ENCODE measurements around the gene OSBPL2. TPM values are rescaled to one million over a fixed set of nuclear protein-coding genes. Genes with fewer than 3 reads are reported as not detected.

The OSBPL2 gene
- total RNA-seq, 2 experiments from 2014 or later, result 17.2 to 40.0 TPM

DNA sequence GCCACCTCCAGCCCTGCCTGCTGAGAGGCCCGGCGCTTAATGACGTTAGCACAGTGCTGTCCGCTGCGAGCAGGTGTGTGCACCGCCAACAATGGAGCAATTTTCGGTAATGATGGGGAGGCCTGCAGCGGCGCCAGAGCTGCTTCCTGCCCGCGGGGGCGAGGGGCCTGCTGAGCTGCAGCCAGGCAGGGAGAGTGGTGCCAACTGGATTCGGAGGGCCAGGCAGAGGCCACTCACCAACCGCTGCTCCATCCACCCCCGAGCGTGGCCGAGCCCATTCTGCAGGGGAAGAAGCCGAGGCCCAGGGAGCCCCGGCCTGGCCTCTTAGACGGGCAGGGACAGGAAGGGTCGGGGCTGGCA, 27.8 kb upstream of the OSBPL2 start:
- no TSS peak for BruUV-seq (replicated peaks)
- Histone ChIP-seq H3K4me3 (ENCODE audit: low read depth, low read length, poor library complexity, severe bottlenecking) (no peak overlapping the region), H2AFZ (ENCODE audit: low read length) (no peak overlapping the region), H3K36me3 (ENCODE audit: insufficient read depth, low read length) (no peaks in the 10 kb centered on the region), H3K9me3 (ENCODE audit: low read length) (no peaks in the 10 kb centered on the region), H3K79me2 (ENCODE audit: insufficient read depth, low read depth, low read length) (no peaks in the 10 kb centered on the region), H3K27ac (ENCODE audit: low read depth, low read length, poor library complexity, severe bottlenecking) (no peak overlapping the region), H4K20me1 (ENCODE audit: insufficient read depth, low read length) (no peaks in the 10 kb centered on the region; the same call in 1 of the 2 replicates), H3K4me1 (ENCODE audit: insufficient read depth, low read length, poor library complexity, severe bottlenecking) (peaks cover 4% of the 10 kb centered on the region), H3K9me2 (ENCODE audit: insufficient read depth, low read length) (no peaks in the 10 kb centered on the region), H3K4me2 (ENCODE audit: low read length) (no peak overlapping the region)
- intact Hi-C loops (cut with micrococcal nuclease; ENCODE audit: unreplicated experiment), result no loop called here
- ChIA-PET CTCF (ENCODE audit: unreplicated experiment) (interaction anchor here (0.6 kb wide), 1 partner anchor 762 kb away, joined by 3 read pairs; no protein-coding TSS in a partner anchor), POLR2A (no interaction called here)
- no peak for TF ChIP-seq EZH2phosphoT487 (IDR thresholded peaks at IDR 0.05; ENCODE audit: borderline replicate concordance, low read depth, low read length)
- TF ChIP-seq, protein P1, sequence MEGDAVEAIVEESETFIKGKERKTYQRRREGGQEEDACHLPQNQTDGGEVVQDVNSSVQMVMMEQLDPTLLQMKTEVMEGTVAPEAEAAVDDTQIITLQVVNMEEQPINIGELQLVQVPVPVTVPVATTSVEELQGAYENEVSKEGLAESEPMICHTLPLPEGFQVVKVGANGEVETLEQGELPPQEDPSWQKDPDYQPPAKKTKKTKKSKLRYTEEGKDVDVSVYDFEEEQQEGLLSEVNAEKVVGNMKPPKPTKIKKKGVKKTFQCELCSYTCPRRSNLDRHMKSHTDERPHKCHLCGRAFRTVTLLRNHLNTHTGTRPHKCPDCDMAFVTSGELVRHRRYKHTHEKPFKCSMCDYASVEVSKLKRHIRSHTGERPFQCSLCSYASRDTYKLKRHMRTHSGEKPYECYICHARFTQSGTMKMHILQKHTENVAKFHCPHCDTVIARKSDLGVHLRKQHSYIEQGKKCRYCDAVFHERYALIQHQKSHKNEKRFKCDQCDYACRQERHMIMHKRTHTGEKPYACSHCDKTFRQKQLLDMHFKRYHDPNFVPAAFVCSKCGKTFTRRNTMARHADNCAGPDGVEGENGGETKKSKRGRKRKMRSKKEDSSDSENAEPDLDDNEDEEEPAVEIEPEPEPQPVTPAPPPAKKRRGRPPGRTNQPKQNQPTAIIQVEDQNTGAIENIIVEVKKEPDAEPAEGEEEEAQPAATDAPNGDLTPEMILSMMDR (conservative IDR thresholded peaks at IDR 0.05; ENCODE audit: low read length), result no peak
- no peak for DNase-seq (ENCODE audit: low spot score)

DNA sequence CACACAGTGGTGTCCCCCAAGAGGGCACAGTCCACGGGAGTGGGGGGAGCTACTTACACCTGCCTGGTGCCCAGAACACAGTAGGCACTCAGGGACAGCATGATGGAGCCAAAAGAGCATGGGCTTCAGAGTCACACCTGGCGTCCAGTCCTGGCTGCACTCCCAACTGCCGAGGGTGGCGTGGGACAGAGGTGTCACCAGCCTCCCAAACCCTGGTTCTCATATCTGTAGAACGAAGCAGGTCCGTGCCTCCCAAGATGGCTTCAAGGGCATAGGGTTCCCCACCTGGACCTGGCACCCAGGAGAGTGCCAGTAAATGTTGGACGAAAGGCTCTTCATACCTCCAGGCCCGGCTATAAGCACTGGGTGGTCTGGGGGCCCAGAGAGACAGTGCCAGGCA, 27.1 kb upstream of the OSBPL2 start:
- CTCF ChIA-PET (ENCODE audit: unreplicated experiment), result no interaction called here

DNA sequence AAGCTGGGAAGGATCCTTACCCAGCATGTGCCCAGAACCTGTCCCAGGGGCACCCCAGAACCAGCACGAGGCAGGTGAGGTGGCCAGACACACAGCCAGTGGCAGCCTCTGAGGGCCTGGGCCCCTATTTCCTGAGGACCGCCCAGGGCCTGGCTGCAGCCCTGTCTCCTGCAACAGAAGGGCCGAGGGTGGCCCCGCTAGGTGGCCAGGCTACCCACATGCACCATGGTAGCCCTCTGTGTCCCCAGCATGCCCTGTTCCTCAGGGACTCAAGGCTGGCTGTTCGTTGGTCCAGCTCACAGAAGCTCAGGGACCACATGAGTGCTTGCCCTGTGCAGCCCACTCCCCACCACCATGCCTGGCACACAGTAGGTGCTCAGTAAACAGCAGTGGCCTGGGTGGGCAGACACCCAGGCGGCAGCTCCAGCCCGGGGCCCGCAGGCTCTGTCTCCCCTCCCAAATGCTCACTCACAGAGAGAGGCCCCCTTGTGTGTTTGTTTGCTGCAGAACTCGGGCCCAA, 26.5 kb upstream of the OSBPL2 start:
- Histone ChIP-seq H3K79me2 (ENCODE audit: insufficient read depth, low read depth, low read length) (no peaks in the 10 kb centered on the region), H3K4me3 (ENCODE audit: low read depth, low read length, poor library complexity, severe bottlenecking) (no peak overlapping the region), H3K9me2 (ENCODE audit: insufficient read depth, low read length) (no peaks in the 10 kb centered on the region), H2AFZ (ENCODE audit: low read length) (no peak overlapping the region), H3K4me2 (ENCODE audit: low read length) (no peak overlapping the region), H3K9me3 (ENCODE audit: low read length) (no peaks in the 10 kb centered on the region), H3K27ac (ENCODE audit: low read depth, low read length, poor library complexity, severe bottlenecking) (no peak overlapping the region), H4K20me1 (ENCODE audit: insufficient read depth, low read length) (no peaks in the 10 kb centered on the region; the same call in 1 of the 2 replicates), H3K36me3 (ENCODE audit: insufficient read depth, low read length) (no peaks in the 10 kb centered on the region), H3K4me1 (ENCODE audit: insufficient read depth, low read length, poor library complexity, severe bottlenecking) (peaks cover 12% of the 10 kb centered on the region)
- DNase-seq (ENCODE audit: low spot score), result no peak
- CTCF ChIA-PET (ENCODE audit: unreplicated experiment), result no interaction called here
- TF ChIP-seq, protein P1 (conservative IDR thresholded peaks at IDR 0.05; ENCODE audit: low read length), result no peak
- no peak for TF ChIP-seq EZH2phosphoT487 (IDR thresholded peaks at IDR 0.05; ENCODE audit: borderline replicate concordance, low read depth, low read length)
- intact Hi-C loops (cut with micrococcal nuclease; ENCODE audit: unreplicated experiment), result no loop called here
- POLR2A ChIA-PET, result no interaction called here
- BruUV-seq (replicated peaks), result no TSS peak

More for the DNA sequence above, 27.1 kb upstream of the OSBPL2 start:
- Histone ChIP-seq H3K9me3 (ENCODE audit: low read length) (no peaks in the 10 kb centered on the region), H3K4me1 (ENCODE audit: insufficient read depth, low read length, poor library complexity, severe bottlenecking) (peaks cover 8% of the 10 kb centered on the region), H2AFZ (ENCODE audit: low read length) (no peak overlapping the region), H3K4me2 (ENCODE audit: low read length) (no peak overlapping the region), H3K27ac (ENCODE audit: low read depth, low read length, poor library complexity, severe bottlenecking) (no peak overlapping the region), H3K9me2 (ENCODE audit: insufficient read depth, low read length) (no peaks in the 10 kb centered on the region), H4K20me1 (ENCODE audit: insufficient read depth, low read length) (no peaks in the 10 kb centered on the region; the same call in 1 of the 2 replicates), H3K4me3 (ENCODE audit: low read depth, low read length, poor library complexity, severe bottlenecking) (no peak overlapping the region), H3K79me2 (ENCODE audit: insufficient read depth, low read depth, low read length) (no peaks in the 10 kb centered on the region), H3K36me3 (ENCODE audit: insufficient read depth, low read length) (no peaks in the 10 kb centered on the region)
- POLR2A ChIA-PET, result no interaction called here
- intact Hi-C loops (cut with micrococcal nuclease; ENCODE audit: unreplicated experiment), result no loop called here
- no peak for DNase-seq (ENCODE audit: low spot score)
- TF ChIP-seq, protein P1 (conservative IDR thresholded peaks at IDR 0.05; ENCODE audit: low read length), result no peak
- TF ChIP-seq EZH2phosphoT487 (IDR thresholded peaks at IDR 0.05; ENCODE audit: borderline replicate concordance, low read depth, low read length), result no peak
- BruUV-seq (replicated peaks), result no TSS peak

Data from OCI-LY7 (cell line).